Measurements from ENCODE around the gene CSF1R. TPM values are rescaled to one million over a fixed set of nuclear protein-coding genes. Genes with fewer than 3 reads are reported as not detected.
"Not testable (repeated sequence)": the region's sequence is repeated elsewhere in the genome, so short reads cannot be mapped to it uniquely, and the experiment has no call there.

The CSF1R gene
- total RNA-seq, 1 donor from 2014 or later, result 11.9 TPM

- intact Hi-C loops (cut with DNase I), result no loop called here
- no peak for DNase-seq (ENCODE audit: low spot score)
Measured at GRCh38 chr5:150063638-150064037, 22.7 kb downstream of the CSF1R start.

- intact Hi-C loops (cut with DNase I), result no loop called here
- no peak for DNase-seq (ENCODE audit: low spot score)
Measured at GRCh38 chr5:150062216-150062922, 24.0 kb downstream of the CSF1R start.

- intact Hi-C loops (cut with DNase I), result no loop called here
Measured at GRCh38 chr5:150061538-150061995, 24.8 kb downstream of the CSF1R start.

GRCh38 chr5:150060471-150060870, 25.9 kb downstream of the CSF1R start:
- intact Hi-C loops (cut with DNase I), result no loop called here
- DNase-seq (ENCODE audit: low spot score), result no peak

More at GRCh38 chr5:150061538-150061995, 24.8 kb downstream of the CSF1R start:
- DNase-seq (ENCODE audit: low spot score), result no peak

- no peak for DNase-seq (ENCODE audit: low spot score)
- intact Hi-C loops (cut with DNase I), result no loop called here
Measured at GRCh38 chr5:150059623-150060022, 26.7 kb downstream of the CSF1R start.

- intact Hi-C loops (cut with DNase I), result no loop called here
- DNase-seq (ENCODE audit: low spot score), result no peak
Measured at GRCh38 chr5:150058480-150059126, 27.8 kb downstream of the CSF1R start.

GRCh38 chr5:150057996-150058395, 28.4 kb downstream of the CSF1R start:
- intact Hi-C loops (cut with DNase I), result no loop called here
- no peak for DNase-seq (ENCODE audit: low spot score)

GRCh38 chr5:150057511-150057910, 28.8 kb downstream of the CSF1R start:
- intact Hi-C loops (cut with DNase I), result no loop called here
- DNase-seq (ENCODE audit: low spot score), result no peak

GRCh38 chr5:150057052-150057451, 29.3 kb downstream of the CSF1R start:
- no peak for DNase-seq (ENCODE audit: low spot score)
- intact Hi-C loops (cut with DNase I), result no loop called here

- DNase-seq (ENCODE audit: low spot score), result peak; percentile 38
- intact Hi-C loops (cut with DNase I), result no loop called here
Measured at GRCh38 chr5:150056075-150056443, 30.3 kb downstream of the CSF1R start.

GRCh38 chr5:150055326-150056074, 30.9 kb downstream of the CSF1R start:
- peak; percentile 64 for DNase-seq (ENCODE audit: low spot score)
- intact Hi-C loops (cut with DNase I), result no loop called here

GRCh38 chr5:150054569-150054968, 31.8 kb downstream of the CSF1R start:
- peak; percentile 3 for DNase-seq (ENCODE audit: low spot score)
- intact Hi-C loops (cut with DNase I), result no loop called here

GRCh38 chr5:150053713-150054392, 32.5 kb downstream of the CSF1R start:
- DNase-seq (ENCODE audit: low spot score), result peak; percentile 39
- intact Hi-C loops (cut with DNase I), result no loop called here

- DNase-seq (ENCODE audit: low spot score), result no peak
- intact Hi-C loops (cut with DNase I), result no loop called here
Measured at GRCh38 chr5:150052956-150053712, 33.2 kb downstream of the CSF1R start.

- DNase-seq (ENCODE audit: low spot score), result no peak
- intact Hi-C loops (cut with DNase I), result no loop called here
Measured at GRCh38 chr5:150052226-150052955, 34.0 kb downstream of the CSF1R start.

GRCh38 chr5:150051657-150052195, 34.6 kb downstream of the CSF1R start:
- no peak for DNase-seq (ENCODE audit: low spot score)
- intact Hi-C loops (cut with DNase I), result no loop called here

- intact Hi-C loops (cut with DNase I); DNase-seq (ENCODE audit: low spot score): not testable (repeated sequence)
Measured at GRCh38 chr5:150050172-150050811, 36.1 kb downstream of the CSF1R start.

GRCh38 chr5:150046031-150046430, 40.3 kb downstream of the CSF1R start:
- no peak for DNase-seq (ENCODE audit: low spot score)
- intact Hi-C loops (cut with DNase I), result no loop called here
